HepG2 (cell line): ENCODE data around the gene ZFP1. TPM values are rescaled to one million over a fixed set of nuclear protein-coding genes. Genes with fewer than 3 reads are reported as not detected.

ENCODE experiments used
- ATAC-seq: fragments of 200-7000 bp; cut with Tn5 transposase; 3 replicates; pipeline ENCODE4 v1.9.1; 2020; ENCODE audit warnings: mild to moderate bottlenecking, moderate library complexity
- BruUV-seq: library from RNA; stranded (reverse); fragments of 400-500 nt; replicated peaks from 2 replicates; lab custom pipeline; 2021; lab: Mats Ljungman, UMichigan
- CTCF ChIA-PET: fragments of 300-600 bp; formaldehyde crosslinking; extraction: SDS; loops from one replicate; lab custom pipeline; 2021; ENCODE audit warnings: low total read pairs, inconsistent platforms, low intra/inter-chr PET ratio; lab: Yijun Ruan, JAX
- POLR2A ChIA-PET: fragments of 350-600 bp; sonication (Branson Sonifier 250); formaldehyde crosslinking; loops from one replicate; lab custom pipeline; 2020; ENCODE audit warnings: antibody characterized with exemption, inconsistent platforms; lab: Yijun Ruan, JAX
- DNase-seq: peaks from one replicate; pipeline ENCODE4 v3.0.0-alpha.2; 2015; ENCODE audit warnings: low spot score
- FAIRE-seq: peaks from 3 replicates; lab custom pipeline; 2011; peaks lifted over from hg19 to GRCh38; lab: Jason Lieb, UNC
- H2AFZ ChIP-seq: one replicate; pipeline ENCODE4 v1.6.1; 2011; ENCODE audit warnings: low read length, inconsistent platforms
- H3K27ac ChIP-seq: fragments of 300-600 bp; 3 replicates; pipeline ENCODE4 v1.8.0; 2011; ENCODE audit warnings: mixed run types, mild to moderate bottlenecking, mixed read lengths, low read length, inconsistent platforms; ENCODE audit not compliant: insufficient read depth; ENCODE audit errors: extremely low read length
- H3K27me3 ChIP-seq, 2 experiments: fragments of 200-600 bp in 1 of 2; 2 replicates in 1 of 2; 3 replicates in 1 of 2; pipeline versions ENCODE4 v1.6.0 to v1.8.0; 2011; ENCODE audit warnings: low read length in 2 of 2, mild to moderate bottlenecking in 2 of 2, moderate library complexity in 2 of 2, inconsistent platforms in 1 of 2; ENCODE audit not compliant: insufficient read depth in 2 of 2, control insufficient read depth in 1 of 2
- H3K36me3 ChIP-seq, 2 experiments: fragments of 200-600 bp in 1 of 2; replicated peaks in 1 of 2; 2 replicates in 1 of 2; 3 replicates in 1 of 2; pipeline versions ENCODE4 v1.5.1 to v1.8.0; 2011; ENCODE audit warnings: low read length in 2 of 2, inconsistent platforms in 1 of 2; ENCODE audit not compliant: insufficient read depth in 2 of 2, control insufficient read depth in 1 of 2
- H3K4me1 ChIP-seq: 2 replicates; pipeline ENCODE4 v1.5.1; 2012; ENCODE audit warnings: low read length, inconsistent platforms; ENCODE audit not compliant: insufficient read depth
- H3K4me2 ChIP-seq: 2 replicates; pipeline ENCODE4 v1.6.0; 2011; ENCODE audit warnings: low read depth, low read length, inconsistent platforms
- H3K4me3 ChIP-seq, 3 experiments: fragments of 200-600 bp in 1 of 3; sonication (generic), shearing (Covaris generic) in 1 of 3; replicated peaks in 1 of 3; 2 replicates each; pipeline ENCODE4 v1.5.1; 2011 to 2016; ENCODE audit warnings: low read length in 3 of 3, inconsistent platforms in 2 of 3, low read depth in 2 of 3, mild to moderate bottlenecking in 2 of 3, control low read depth in 1 of 3, mixed read lengths in 1 of 3; ENCODE audit not compliant: insufficient read depth in 1 of 3
- H3K79me2 ChIP-seq: one replicate; pipeline ENCODE4 v1.6.1; 2011; ENCODE audit warnings: low read length, inconsistent platforms; ENCODE audit not compliant: insufficient read depth
- H3K9ac ChIP-seq: 2 replicates; pipeline ENCODE4 v1.6.0; 2011; ENCODE audit warnings: mild to moderate bottlenecking, low read depth, low read length, inconsistent platforms; ENCODE audit not compliant: insufficient read depth
- H3K9me3 ChIP-seq: 2 replicates; pipeline ENCODE4 v1.5.1; 2012; ENCODE audit warnings: mild to moderate bottlenecking, low read length
- H4K20me1 ChIP-seq: 2 replicates; pipeline ENCODE4 v1.6.0; 2011; ENCODE audit warnings: inconsistent platforms, mild to moderate bottlenecking, low read length, moderate library complexity; ENCODE audit not compliant: insufficient read depth
- ATRX ChIP-seq: sonication (generic); formaldehyde crosslinking; IDR thresholded peaks from 2 replicates; pipeline ENCODE4 v1.4.0; 2020; ENCODE audit warnings: missing genetic modification reagents, borderline replicate concordance
- CREB1 ChIP-seq, 2 experiments: fragments of 450-650 bp in 1 of 2; IDR thresholded peaks; 2 replicates each; pipeline ENCODE4 v1.6.1; 2016 to 2017; ENCODE audit warnings: control low read depth in 1 of 2, mild to moderate bottlenecking in 1 of 2, missing compliant biosample characterization in 1 of 2, missing genetic modification characterization in 1 of 2
- FOSL1 ChIP-seq: sonication (generic); formaldehyde crosslinking; IDR thresholded peaks from 2 replicates; pipeline ENCODE4 v1.9.0; 2021; ENCODE audit warnings: missing genetic modification reagents, borderline replicate concordance
- FOSL2 ChIP-seq: sonication (generic); formaldehyde crosslinking; IDR thresholded peaks from 2 replicates; pipeline ENCODE4 v1.4.0; 2020; ENCODE audit warnings: missing genetic modification reagents
- GATAD1 ChIP-seq: IDR thresholded peaks from 2 replicates; pipeline ENCODE4 v1.6.1; 2016; ENCODE audit warnings: missing genetic modification reagents, missing compliant biosample characterization
- HIVEP1 ChIP-seq: sonication (generic); formaldehyde crosslinking; IDR thresholded peaks from 2 replicates; pipeline ENCODE4 v1.4.0; 2020; ENCODE audit warnings: mild to moderate bottlenecking, missing genetic modification reagents
- NFE2L2 ChIP-seq: fragments of 150-350 bp; IDR thresholded peaks from 2 replicates; pipeline ENCODE4 v1.6.1; 2014; ENCODE audit warnings: low read length
- NR2F6 ChIP-seq, 2 experiments: IDR thresholded peaks; 2 replicates each; pipeline ENCODE4 v1.6.1; 2016; ENCODE audit warnings: antibody characterized with exemption in 1 of 2, mild to moderate bottlenecking in 1 of 2
- RXRA ChIP-seq: sonication (generic); formaldehyde crosslinking; IDR thresholded peaks from 2 replicates; pipeline ENCODE4 v1.5.1; 2020; ENCODE audit warnings: missing genetic modification reagents
- SNAI1 ChIP-seq: sonication (generic); formaldehyde crosslinking; IDR thresholded peaks from 2 replicates; pipeline ENCODE4 v1.5.0; 2020; ENCODE audit warnings: mild to moderate bottlenecking, missing genetic modification reagents, borderline replicate concordance
- ZFP90 ChIP-seq: sonication (generic); formaldehyde crosslinking; IDR thresholded peaks from 2 replicates; pipeline ENCODE4 v1.8.0; 2022; ENCODE audit warnings: missing genetic modification reagents, mild to moderate bottlenecking, inconsistent platforms, borderline replicate concordance
- ZFY ChIP-seq: sonication (generic); formaldehyde crosslinking; IDR thresholded peaks from 2 replicates; pipeline ENCODE4 v1.4.0; 2020; ENCODE audit warnings: missing genetic modification reagents
- ZNF235 ChIP-seq: sonication (generic); formaldehyde crosslinking; IDR thresholded peaks from 2 replicates; pipeline ENCODE4 v1.8.1; 2023; ENCODE audit warnings: mild to moderate bottlenecking, missing genetic modification reagents, borderline replicate concordance
- ZNF501 ChIP-seq: sonication (generic); formaldehyde crosslinking; IDR thresholded peaks from 2 replicates; pipeline ENCODE4 v1.5.1; 2020; ENCODE audit warnings: mild to moderate bottlenecking, moderate library complexity, missing genetic modification reagents
- ZNF614 ChIP-seq: IDR thresholded peaks from 2 replicates; pipeline ENCODE4 v1.6.1; 2018; ENCODE audit warnings: missing biosample characterization, missing genetic modification reagents, inconsistent platforms, borderline replicate concordance
- WGBS: methylation state at CpG from one replicate; pipeline ENCODE4 v1.1.6; 2017; ENCODE audit warnings: low lambda C conversion rate; 5-methylcytosine and 5-hydroxymethylcytosine counted together
- in situ Hi-C: cut with HindIII; loops from 2 replicates; pipeline ENCODE4 v1.10.0; 2017; ENCODE audit warnings: low pct_unique_long_range_greater_than_20kb; ENCODE audit not compliant: extremely low pct_ligation_motif_present
- intact Hi-C: fragments of 100-400 bp; cut with micrococcal nuclease; formaldehyde crosslinking; loops from one replicate; pipeline ENCODE4 v1.10.0; 2022; ENCODE audit not compliant: unreplicated experiment
- polyA plus RNA-seq, 8 experiments: library from polyadenylated mRNA; depleted of rRNA in 3 of 8; stranded (reverse) in 7 of 8; unstranded in 1 of 8; fragments of >200 nt; fragmentation: Illumina TruSeq in 4 of 8; extraction: Trizol in 4 of 8; gene quantifications; 2 replicates each; pipeline versions ENCODE4 v1.2.1 to v1.2.3, GENCODE V29; 2011 to 2016; ENCODE audit warnings: low read depth in 4 of 8, missing spikeins in 1 of 8, mixed read lengths in 1 of 8; ENCODE audit not compliant: insufficient read depth in 1 of 8
- total RNA-seq, 5 experiments: library from RNA; depleted of rRNA; stranded (reverse); fragments of >200 nt; fragmentation: Illumina TruSeq; extraction: Trizol; gene quantifications; 2 replicates each; pipeline ENCODE4 v1.2.3, GENCODE V29; 2016; ENCODE audit warnings: low read depth in 1 of 5
- TF ChIP-seq, protein P1 (sequence below): sonication (generic); formaldehyde crosslinking; IDR thresholded peaks from 2 replicates; pipeline ENCODE4 v1.9.0; 2021; ENCODE audit warnings: missing genetic modification reagents, borderline replicate concordance

Gene ZFP1
- total and polyA plus RNA-seq, 2 of the 13 experiments (the other 11 are each of a cell fraction or from before 2014, with no cell fraction given): 8.3 to 14.0 TPM

- TF ChIP-seq ZFP90: 0 out of 2 replicates have a peak, but pooled peaks have one; percentile 29
- no peak for TF ChIP-seq ATRX
- no peak for TF ChIP-seq ZNF614 (CRISPR knock-in tag)
Measured at GRCh38 chr16:75216576-75216975, 68.3 kb downstream of the ZFP1 start (continued).

DNA sequence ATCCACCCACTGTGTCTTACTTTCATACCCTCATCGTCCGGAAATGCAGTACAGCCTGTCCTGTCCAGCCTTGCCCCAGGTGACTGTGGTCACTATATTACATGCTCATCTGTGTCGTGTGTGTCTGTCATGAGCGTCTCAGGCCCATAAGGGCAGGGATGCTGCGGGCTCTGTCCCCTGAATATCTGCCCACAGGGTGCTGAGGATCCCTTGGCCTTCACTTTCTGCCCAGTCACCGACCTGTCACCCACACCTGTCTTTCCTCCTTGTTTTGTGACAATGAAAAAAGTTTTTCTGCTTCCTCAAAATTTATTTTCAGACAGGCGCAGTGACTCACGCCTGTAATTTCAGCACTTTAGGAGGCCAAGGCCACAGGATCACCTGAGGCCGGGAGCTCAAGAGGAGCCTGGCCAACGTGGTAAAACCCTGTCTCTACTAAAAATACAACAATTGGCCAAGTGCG is 69.1 kb downstream of the ZFP1 start:
- WGBS: 50% methylated on average over 11 of the region's 11 CpGs
- FAIRE-seq: no peak
- no peak overlapping the region for H3K27ac ChIP-seq
- H3K9me3 ChIP-seq: no peaks in the 10 kb centered on the region
- in situ Hi-C loops: no loop called here
- POLR2A ChIA-PET: interaction anchor here (0.7 to 0.9 kb wide), 2 partner anchors 14 to 28 kb away, joined by 3 read pairs; no protein-coding TSS in a partner anchor
- no TSS peak for BruUV-seq
- no peak overlapping the region for H3K4me3 ChIP-seq
- DNase-seq: no peak
- TF ChIP-seq CREB1 (IDR thresholded peaks at IDR 0.05) (peak; percentile 54), CREB1 (CRISPR knock-in tag; IDR thresholded peaks at IDR 0.05) (no peak), NR2F6 (IDR thresholded peaks at IDR 0.05) (0 out of 2 replicates have a peak, but pooled peaks have one; percentile 6), NR2F6 (CRISPR knock-in tag; IDR thresholded peaks at IDR 0.05) (no peak), FOSL2 (CRISPR knock-in tag) (peak; percentile 71), SNAI1 (CRISPR knock-in tag) (no peak), GATAD1 (CRISPR knock-in tag) (no peak), ZFY (CRISPR knock-in tag) (0 out of 2 replicates have a peak, but pooled peaks have one; percentile 20), NFE2L2 (0 out of 2 replicates have a peak, but pooled peaks have one; percentile 7), RXRA (CRISPR knock-in tag) (peak; percentile 31; the same call in 1 of the 2 replicates), ZNF501 (CRISPR knock-in tag) (peak; percentile 62; the same call in 1 of the 2 replicates), FOSL1 (CRISPR knock-in tag) (0 out of 2 replicates have a peak, but pooled peaks have one; percentile 9), HIVEP1 (0 out of 2 replicates have a peak, but pooled peaks have one; percentile 16), ZNF235 (CRISPR knock-in tag) (no peak)
- TF ChIP-seq, protein P1, sequence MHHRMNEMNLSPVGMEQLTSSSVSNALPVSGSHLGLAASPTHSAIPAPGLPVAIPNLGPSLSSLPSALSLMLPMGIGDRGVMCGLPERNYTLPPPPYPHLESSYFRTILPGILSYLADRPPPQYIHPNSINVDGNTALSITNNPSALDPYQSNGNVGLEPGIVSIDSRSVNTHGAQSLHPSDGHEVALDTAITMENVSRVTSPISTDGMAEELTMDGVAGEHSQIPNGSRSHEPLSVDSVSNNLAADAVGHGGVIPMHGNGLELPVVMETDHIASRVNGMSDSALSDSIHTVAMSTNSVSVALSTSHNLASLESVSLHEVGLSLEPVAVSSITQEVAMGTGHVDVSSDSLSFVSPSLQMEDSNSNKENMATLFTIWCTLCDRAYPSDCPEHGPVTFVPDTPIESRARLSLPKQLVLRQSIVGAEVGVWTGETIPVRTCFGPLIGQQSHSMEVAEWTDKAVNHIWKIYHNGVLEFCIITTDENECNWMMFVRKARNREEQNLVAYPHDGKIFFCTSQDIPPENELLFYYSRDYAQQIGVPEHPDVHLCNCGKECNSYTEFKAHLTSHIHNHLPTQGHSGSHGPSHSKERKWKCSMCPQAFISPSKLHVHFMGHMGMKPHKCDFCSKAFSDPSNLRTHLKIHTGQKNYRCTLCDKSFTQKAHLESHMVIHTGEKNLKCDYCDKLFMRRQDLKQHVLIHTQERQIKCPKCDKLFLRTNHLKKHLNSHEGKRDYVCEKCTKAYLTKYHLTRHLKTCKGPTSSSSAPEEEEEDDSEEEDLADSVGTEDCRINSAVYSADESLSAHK: no peak
- H3K27me3 ChIP-seq: peaks cover 4 to 43% of the 10 kb centered on the region in 2 experiments; a peak in 3 of 5 replicates
- peak overlapping the region; percentile 22; the same call in 1 of the 2 replicates for H3K4me2 ChIP-seq
- H2AFZ ChIP-seq: no peak overlapping the region
- H3K79me2 ChIP-seq: no peaks in the 10 kb centered on the region
- no peaks in the 10 kb centered on the region for H3K36me3 ChIP-seq
- H3K4me1 ChIP-seq: peaks cover 63% of the 10 kb centered on the region
- CTCF ChIA-PET: no interaction called here
- peak; percentile 28 for ATAC-seq
- no peak overlapping the region for H3K9ac ChIP-seq
- no peaks in the 10 kb centered on the region for H4K20me1 ChIP-seq
- intact Hi-C loops: no loop called here
